ENCODE measurements around the gene MRPS34.

GRCh38 chr16:1772362-1772907, 499 bp downstream of the MRPS34 start, which contains the start of gene EME2:
- no peak for TF ChIP-seq CTCF (IDR thresholded peaks at IDR 0.05)
- no peak for TF ChIP-seq POLR2A (IDR thresholded peaks at IDR 0.05)
- TF ChIP-seq EP300 (IDR thresholded peaks at IDR 0.05): no peak
- TF ChIP-seq POLR2AphosphoS5 (IDR thresholded peaks at IDR 0.05): no peak

Data from gastroesophageal sphincter (tissue), 3 donors.